Ectodermal cell (in vitro differentiated cells): ENCODE data around the gene NEDD4L.

Experiments
- H3K27ac ChIP-seq: 2 replicates; pipeline ENCODE4 v1.7.0; 2013; ENCODE audit warnings: mild to moderate bottlenecking, low read depth, low read length; ENCODE audit not compliant: insufficient read depth, poor library complexity, severe bottlenecking
- H3K27me3 ChIP-seq: 2 replicates; pipeline ENCODE4 v1.7.0; 2013; ENCODE audit warnings: mild to moderate bottlenecking, low read length; ENCODE audit not compliant: insufficient read depth, control insufficient read depth, poor library complexity, severe bottlenecking
- H3K36me3 ChIP-seq: one replicate; pipeline ENCODE4 v1.7.0; 2013; ENCODE audit warnings: low read length; ENCODE audit not compliant: control insufficient read depth, insufficient read depth
- H3K4me1 ChIP-seq: one replicate; pipeline ENCODE4 v1.7.0; 2013; ENCODE audit warnings: low read length; ENCODE audit not compliant: control insufficient read depth, insufficient read depth
- H3K4me3 ChIP-seq: 2 replicates; pipeline ENCODE4 v1.7.0; 2013; ENCODE audit warnings: low read depth, low read length, control low read depth; ENCODE audit not compliant: insufficient read depth
- H3K9me3 ChIP-seq: 2 replicates; pipeline ENCODE4 v1.7.0; 2013; ENCODE audit warnings: mild to moderate bottlenecking, low read length, moderate library complexity; ENCODE audit not compliant: control insufficient read depth
- WGBS, 2 experiments: methylation state at CpG; one replicate each; pipeline ENCODE4 v1.1.7; 2013; ENCODE audit warnings: missing lambda C conversion rate in 2 of 2; 5-methylcytosine and 5-hydroxymethylcytosine counted together

The NEDD4L gene

GRCh38 chr18:58286632-58287352 is 242.8 kb downstream of the NEDD4L start:
- H3K27ac ChIP-seq: no peak overlapping the region
- 79 to 94% methylated on average over 3 to 4 of the region's 4 CpGs for WGBS, 2 experiments
- no peaks in the 10 kb centered on the region for H3K27me3 ChIP-seq
- H3K4me3 ChIP-seq: no peak overlapping the region
- peaks cover 4% of the 10 kb centered on the region for H3K4me1 ChIP-seq
- H3K36me3 ChIP-seq: no peaks in the 10 kb centered on the region
- no peaks in the 10 kb centered on the region for H3K9me3 ChIP-seq

GRCh38 chr18:58287353-58288274 is 243.6 kb downstream of the NEDD4L start:
- H3K36me3 ChIP-seq: no peaks in the 10 kb centered on the region
- H3K27me3 ChIP-seq: no peaks in the 10 kb centered on the region
- peaks cover 4% of the 10 kb centered on the region for H3K4me1 ChIP-seq
- H3K4me3 ChIP-seq: no peak overlapping the region
- 87 to 88% methylated on average over 10 to 11 of the region's 11 CpGs for WGBS, 2 experiments
- no peaks in the 10 kb centered on the region for H3K9me3 ChIP-seq
- H3K27ac ChIP-seq: no peak overlapping the region

GRCh38 chr18:58288921-58289797 is 245.1 kb downstream of the NEDD4L start:
- Histone ChIP-seq H3K27ac (no peak overlapping the region), H3K9me3 (no peaks in the 10 kb centered on the region), H3K27me3 (no peaks in the 10 kb centered on the region), H3K4me3 (no peak overlapping the region), H3K36me3 (no peaks in the 10 kb centered on the region), H3K4me1 (peaks cover 4% of the 10 kb centered on the region)
- WGBS, 2 experiments: 88 to 92% methylated on average over 8 to 10 of the region's 10 CpGs

GRCh38 chr18:58290116-58290695 is 246.2 kb downstream of the NEDD4L start:
- Histone ChIP-seq H3K9me3 (no peaks in the 10 kb centered on the region), H3K4me3 (no peak overlapping the region), H3K27me3 (no peaks in the 10 kb centered on the region), H3K36me3 (no peaks in the 10 kb centered on the region), H3K4me1 (peaks cover 4% of the 10 kb centered on the region), H3K27ac (no peak overlapping the region)
- WGBS, 2 experiments: 95 to 98% methylated on average over 4 to 5 of the region's 5 CpGs

- H3K36me3 ChIP-seq: no peaks in the 10 kb centered on the region
- H3K9me3 ChIP-seq: no peaks in the 10 kb centered on the region
- H3K27ac ChIP-seq: no peak overlapping the region
- H3K4me1 ChIP-seq: peaks cover 4% of the 10 kb centered on the region
- 93 to 95% methylated on average over 5 of the region's 5 CpGs for WGBS, 2 experiments
- no peak overlapping the region for H3K4me3 ChIP-seq
- H3K27me3 ChIP-seq: no peaks in the 10 kb centered on the region
Measured at GRCh38 chr18:58291131-58291530, 247.1 kb downstream of the NEDD4L start.

- Histone ChIP-seq H3K36me3 (no peaks in the 10 kb centered on the region), H3K27me3 (no peaks in the 10 kb centered on the region), H3K4me1 (peaks cover 4% of the 10 kb centered on the region), H3K27ac (no peak overlapping the region), H3K9me3 (no peaks in the 10 kb centered on the region), H3K4me3 (no peak overlapping the region)
- WGBS, 2 experiments: 94 to 96% methylated on average over 1 to 2 of the region's 2 CpGs
Measured at GRCh38 chr18:58292638-58293037, 248.6 kb downstream of the NEDD4L start.

- Histone ChIP-seq H3K9me3 (no peaks in the 10 kb centered on the region), H3K27ac (no peak overlapping the region), H3K4me1 (no peaks in the 10 kb centered on the region), H3K4me3 (no peak overlapping the region), H3K27me3 (no peaks in the 10 kb centered on the region), H3K36me3 (no peaks in the 10 kb centered on the region)
- WGBS, 2 experiments: 87 to 90% methylated on average over 4 of the region's 4 CpGs
Measured at GRCh38 chr18:58297198-58297597, 253.2 kb downstream of the NEDD4L start.

- Histone ChIP-seq H3K4me1 (no peaks in the 10 kb centered on the region), H3K36me3 (no peaks in the 10 kb centered on the region), H3K27ac (no peak overlapping the region), H3K4me3 (no peak overlapping the region), H3K9me3 (no peaks in the 10 kb centered on the region), H3K27me3 (no peaks in the 10 kb centered on the region)
- WGBS, 2 experiments: 93 to 95% methylated on average over 4 to 5 of the region's 5 CpGs
Measured at GRCh38 chr18:58298251-58299134, 254.5 kb downstream of the NEDD4L start.

GRCh38 chr18:58299135-58299473 is 255.1 kb downstream of the NEDD4L start:
- Histone ChIP-seq H3K36me3 (no peaks in the 10 kb centered on the region), H3K27me3 (no peaks in the 10 kb centered on the region), H3K27ac (no peak overlapping the region), H3K4me3 (no peak overlapping the region), H3K4me1 (no peaks in the 10 kb centered on the region), H3K9me3 (no peaks in the 10 kb centered on the region)
- WGBS, 2 experiments: 90 to 98% methylated on average over 3 to 4 of the region's 4 CpGs
